Mesendoderm (in vitro differentiated cells): Measurements from ENCODE around the gene BEND3.
"Not testable (repeated sequence)": the region's sequence is repeated elsewhere in the genome, so short reads cannot be mapped to it uniquely, and the experiment has no call there.

ENCODE experiments used
- DNase-seq: peaks from one replicate; pipeline ENCODE4 v3.0.0; 2013
- H2AK5ac ChIP-seq: 2 replicates; pipeline ENCODE4 v1.6.1; 2013; ENCODE audit warnings: low read length, inconsistent platforms
- H2BK120ac ChIP-seq: 2 replicates; pipeline ENCODE4 v1.6.1; 2013; ENCODE audit warnings: low read depth, mild to moderate bottlenecking, low read length, moderate library complexity, mixed read lengths
- H2BK15ac ChIP-seq: replicated peaks from 2 replicates; pipeline ENCODE4 v1.6.1; 2013; ENCODE audit warnings: low read depth, mild to moderate bottlenecking, moderate library complexity
- H2BK5ac ChIP-seq: 2 replicates; pipeline ENCODE4 v1.6.1; 2013; ENCODE audit warnings: low read length, inconsistent platforms
- H3K18ac ChIP-seq: 2 replicates; pipeline ENCODE4 v1.6.1; 2013; ENCODE audit warnings: mild to moderate bottlenecking, low read length, mixed read lengths
- H3K23ac ChIP-seq: one replicate; pipeline ENCODE4 v1.6.1; 2013; ENCODE audit warnings: low read length
- H3K27ac ChIP-seq: 2 replicates; pipeline ENCODE4 v1.5.1; 2013; ENCODE audit warnings: low read depth, mild to moderate bottlenecking, inconsistent platforms, low read length, moderate library complexity
- H3K27me3 ChIP-seq: 2 replicates; pipeline ENCODE4 v1.6.1; 2013; ENCODE audit warnings: low read length, control low read depth, mild to moderate bottlenecking, inconsistent platforms; ENCODE audit not compliant: insufficient read depth, poor library complexity
- H3K36me3 ChIP-seq: 2 replicates; pipeline ENCODE4 v1.6.1; 2013; ENCODE audit warnings: low read length, inconsistent platforms; ENCODE audit not compliant: control insufficient read depth, insufficient read depth
- H3K4ac ChIP-seq: one replicate; pipeline ENCODE4 v1.6.1; 2013; ENCODE audit warnings: low read depth, mild to moderate bottlenecking, low read length, moderate library complexity
- H3K4me1 ChIP-seq: 2 replicates; pipeline ENCODE4 v1.6.1; 2013; ENCODE audit warnings: low read depth, low read length, inconsistent platforms; ENCODE audit not compliant: control insufficient read depth
- H3K4me2 ChIP-seq: 2 replicates; pipeline ENCODE4 v1.6.1; 2013; ENCODE audit warnings: low read length
- H3K4me3 ChIP-seq: 2 replicates; pipeline ENCODE4 v1.5.1; 2013; ENCODE audit warnings: mild to moderate bottlenecking, low read length
- H3K56ac ChIP-seq: one replicate; pipeline ENCODE4 v1.6.1; 2013; ENCODE audit warnings: low read length
- H3K79me1 ChIP-seq: 2 replicates; pipeline ENCODE4 v1.6.1; 2013; ENCODE audit warnings: low read length, inconsistent platforms
- H3K79me2 ChIP-seq: 2 replicates; pipeline ENCODE4 v1.6.1; 2013; ENCODE audit warnings: mild to moderate bottlenecking, low read length; ENCODE audit not compliant: control insufficient read depth, insufficient read depth
- H3K9ac ChIP-seq: 2 replicates; pipeline ENCODE4 v1.6.1; 2013; ENCODE audit warnings: low read length, inconsistent platforms
- H4K5ac ChIP-seq: one replicate; pipeline ENCODE4 v1.6.1; 2013; ENCODE audit warnings: low read length
- H4K8ac ChIP-seq: one replicate; pipeline ENCODE4 v1.6.1; 2013; ENCODE audit warnings: low read depth, mild to moderate bottlenecking, control low read depth, low read length, moderate library complexity
- WGBS: extraction: QIAGEN DNeasy Blood & Tissue Kit; methylation state at CpG from one replicate; pipeline ENCODE4 v1.1.7; 2013; ENCODE audit warnings: low lambda C conversion rate, missing lambda C conversion rate; ENCODE audit not compliant: insufficient coverage; ENCODE audit errors: extremely low coverage; 5-methylcytosine and 5-hydroxymethylcytosine counted together

The BEND3 gene

DNA sequence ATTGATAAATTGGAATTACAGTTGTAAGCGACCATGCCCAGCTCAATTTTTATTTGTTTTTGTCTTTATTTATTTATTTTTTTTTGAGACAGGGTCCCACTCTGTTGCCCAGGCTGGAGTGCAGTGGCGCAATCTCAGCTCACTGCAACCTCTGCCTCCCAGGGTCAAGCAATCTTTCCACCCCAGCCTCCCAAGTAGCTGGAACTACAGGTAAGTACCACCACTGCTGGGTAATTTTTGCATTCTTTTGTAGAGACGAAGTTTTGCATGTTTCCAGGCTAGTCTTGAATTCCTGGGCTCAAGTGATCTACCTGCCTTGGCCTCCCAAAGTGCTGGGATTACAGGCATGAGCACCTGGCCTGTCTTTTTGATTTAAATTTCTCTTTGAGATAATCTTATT is 21.0 kb upstream of the BEND3 start:
- not testable (repeated sequence) for H4K5ac ChIP-seq, H4K8ac ChIP-seq, H3K27ac ChIP-seq, H3K56ac ChIP-seq, H2BK15ac ChIP-seq, DNase-seq, H3K27me3 ChIP-seq, H3K9ac ChIP-seq, H3K4ac ChIP-seq, H3K23ac ChIP-seq, H3K18ac ChIP-seq, H3K4me2 ChIP-seq, H3K79me2 ChIP-seq, H2BK5ac ChIP-seq, H3K4me1 ChIP-seq, H3K4me3 ChIP-seq, H2AK5ac ChIP-seq, H2BK120ac ChIP-seq, H3K36me3 ChIP-seq, H3K79me1 ChIP-seq
- no CpG with 5 or more reads among the region's 3 CpGs for WGBS

DNA sequence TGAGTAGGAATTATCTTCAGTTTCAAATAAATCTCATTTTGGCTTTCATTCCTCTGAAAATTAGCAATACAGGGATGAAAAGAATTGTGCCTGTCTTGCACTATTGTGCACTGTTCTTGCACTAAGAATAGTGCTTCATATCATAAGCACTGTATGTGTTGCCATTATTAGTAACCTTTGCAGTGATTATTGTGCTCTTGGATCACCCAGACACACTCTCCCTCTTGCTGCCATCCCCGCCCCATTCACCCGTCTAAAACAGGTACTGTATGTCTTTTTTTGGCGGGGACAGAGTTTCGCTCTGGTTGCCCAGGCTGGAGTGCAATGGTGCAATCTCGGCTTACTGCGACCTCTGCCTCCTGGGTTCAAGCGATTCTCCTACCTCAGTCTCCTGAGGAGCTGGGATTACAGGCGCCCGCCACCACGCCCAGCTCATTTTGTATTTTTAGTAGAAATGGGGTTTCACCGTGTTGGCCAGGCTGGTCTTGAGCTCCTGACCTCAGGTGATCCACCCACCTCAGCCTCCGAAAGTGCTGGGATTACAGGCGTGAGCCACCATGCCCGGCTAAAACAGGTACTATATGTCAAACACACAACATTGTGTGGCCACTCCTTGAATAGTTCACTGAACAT is 19.8 kb upstream of the BEND3 start:
- H4K8ac ChIP-seq, H3K9ac ChIP-seq, H2BK5ac ChIP-seq, DNase-seq, H3K36me3 ChIP-seq, H3K27me3 ChIP-seq, H3K4me2 ChIP-seq, H3K79me1 ChIP-seq, H3K56ac ChIP-seq, H4K5ac ChIP-seq, H2BK120ac ChIP-seq, H2AK5ac ChIP-seq, H3K4me1 ChIP-seq, H3K4ac ChIP-seq, H2BK15ac ChIP-seq, H3K4me3 ChIP-seq, H3K18ac ChIP-seq, H3K27ac ChIP-seq, H3K23ac ChIP-seq, H3K79me2 ChIP-seq: not testable (repeated sequence)
- WGBS, result no CpG with 5 or more reads among the region's 14 CpGs

DNA sequence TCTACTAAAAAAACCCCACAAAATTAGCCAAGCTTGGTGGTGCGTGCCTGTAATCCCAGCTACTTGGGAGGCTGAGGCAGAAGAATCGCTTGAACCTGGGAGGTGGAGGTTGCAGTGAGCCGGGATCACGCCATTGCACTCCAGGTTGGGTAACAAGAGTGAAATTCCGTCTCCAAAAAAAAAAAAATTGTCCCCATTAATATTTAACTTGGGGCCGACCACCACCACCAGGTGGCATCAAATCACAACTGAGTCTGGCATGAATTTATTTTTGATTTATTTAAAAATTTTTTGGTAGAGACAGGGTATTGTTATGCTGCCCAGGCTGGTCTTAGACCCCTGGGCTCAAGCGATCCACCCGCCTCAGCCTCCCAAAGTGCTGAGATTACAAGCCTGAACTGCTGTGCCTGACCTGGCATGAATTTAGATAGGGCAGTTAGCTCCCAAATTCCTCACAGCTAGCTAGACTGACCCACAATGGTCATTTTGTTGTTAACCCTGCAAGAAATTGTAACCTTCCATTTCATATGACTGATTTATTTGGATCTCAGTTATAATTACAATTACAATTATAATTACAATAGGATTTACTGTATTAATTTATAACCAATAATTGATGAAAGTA is 17.1 kb upstream of the BEND3 start:
- no peak overlapping the region for H2AK5ac ChIP-seq
- H3K4ac ChIP-seq, result no peak overlapping the region
- H4K5ac ChIP-seq, result no peak overlapping the region
- no peak overlapping the region for H3K4me3 ChIP-seq
- H3K9ac ChIP-seq, result no peak overlapping the region
- H2BK120ac ChIP-seq, result no peak overlapping the region
- no peaks in the 10 kb centered on the region for H3K79me1 ChIP-seq
- no CpG with 5 or more reads among the region's 8 CpGs for WGBS
- H3K36me3 ChIP-seq, result no peaks in the 10 kb centered on the region
- H2BK15ac ChIP-seq, result no peak overlapping the region
- no peak overlapping the region for H3K27ac ChIP-seq
- no peak overlapping the region for H4K8ac ChIP-seq
- no peak overlapping the region for H3K56ac ChIP-seq
- no peak for DNase-seq
- no peaks in the 10 kb centered on the region for H3K4me1 ChIP-seq
- no peak overlapping the region for H3K4me2 ChIP-seq
- H3K79me2 ChIP-seq, result no peaks in the 10 kb centered on the region
- H3K27me3 ChIP-seq, result no peaks in the 10 kb centered on the region
- no peak overlapping the region for H2BK5ac ChIP-seq
- H3K18ac ChIP-seq, result no peak overlapping the region
- no peak overlapping the region for H3K23ac ChIP-seq

DNA sequence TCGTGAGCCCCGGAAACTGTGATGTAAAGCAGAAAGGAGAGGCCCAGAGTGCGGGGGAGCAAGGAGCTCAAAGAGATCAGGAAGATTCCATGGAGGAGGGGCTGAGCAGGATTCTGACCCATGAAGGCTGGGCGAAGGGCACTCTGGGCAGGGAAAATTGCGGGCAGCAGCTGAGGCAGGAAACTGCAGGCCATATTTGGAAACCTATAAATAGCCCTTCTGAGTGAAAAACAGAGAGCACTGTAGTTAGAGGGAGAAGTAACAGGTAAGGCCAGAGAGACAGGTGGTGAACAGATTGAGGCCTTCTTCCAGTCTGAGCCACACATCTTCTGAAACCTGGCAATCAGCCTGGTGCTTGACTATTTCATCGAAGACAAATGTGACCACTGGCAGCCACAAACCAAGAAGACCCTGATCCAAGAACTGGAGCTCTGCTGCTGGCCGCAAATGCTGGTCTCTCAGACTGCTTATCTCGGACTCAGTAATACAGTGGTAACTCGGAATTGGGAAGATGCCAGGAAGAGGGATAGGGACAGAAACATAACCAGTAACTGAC is 14.1 kb upstream of the BEND3 start:
- Histone ChIP-seq H3K4me1 (no peaks in the 10 kb centered on the region), H4K8ac (no peak overlapping the region), H3K79me1 (no peaks in the 10 kb centered on the region), H3K27ac (no peak overlapping the region), H2BK15ac (no peak overlapping the region), H2BK5ac (no peak overlapping the region), H3K9ac (no peak overlapping the region), H3K18ac (peak overlapping the region; percentile 20), H3K36me3 (no peaks in the 10 kb centered on the region), H3K56ac (no peak overlapping the region), H3K27me3 (no peaks in the 10 kb centered on the region), H2BK120ac (no peak overlapping the region), H3K79me2 (no peaks in the 10 kb centered on the region), H3K4ac (no peak overlapping the region), H3K4me2 (no peak overlapping the region), H2AK5ac (no peak overlapping the region), H3K23ac (no peak overlapping the region), H3K4me3 (no peak overlapping the region), H4K5ac (no peak overlapping the region)
- no CpG with 5 or more reads among the region's 9 CpGs for WGBS
- no peak for DNase-seq

DNA sequence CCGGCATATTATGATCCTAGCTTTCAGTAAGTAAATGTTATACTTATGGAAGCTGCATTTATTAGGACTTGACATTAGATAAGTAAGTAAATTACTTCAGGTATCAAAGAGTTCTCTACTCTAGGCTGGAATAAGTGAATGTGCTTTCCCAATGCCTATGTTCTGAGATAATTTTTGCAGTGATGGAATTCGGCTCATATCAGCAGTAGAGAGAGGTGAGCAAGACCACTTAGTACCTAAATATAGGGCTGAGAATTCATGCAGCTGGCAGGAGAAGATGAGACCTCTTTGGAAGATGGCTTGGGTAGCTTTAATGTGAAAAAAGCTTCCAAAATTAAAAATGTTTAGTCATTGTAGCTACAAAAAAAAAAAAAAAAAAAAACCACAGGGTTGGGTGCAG is 13.3 kb upstream of the BEND3 start:
- no peak overlapping the region for H3K4me3 ChIP-seq
- no peak overlapping the region for H2BK15ac ChIP-seq
- H2BK120ac ChIP-seq, result no peak overlapping the region
- no peak overlapping the region for H3K9ac ChIP-seq
- no peak overlapping the region for H3K18ac ChIP-seq
- no peak overlapping the region for H2AK5ac ChIP-seq
- H3K27ac ChIP-seq, result no peak overlapping the region
- no peaks in the 10 kb centered on the region for H3K36me3 ChIP-seq
- no peak overlapping the region for H2BK5ac ChIP-seq
- no peaks in the 10 kb centered on the region for H3K79me1 ChIP-seq
- H3K56ac ChIP-seq, result no peak overlapping the region
- WGBS, result no CpG with 5 or more reads among the region's 2 CpGs
- no peaks in the 10 kb centered on the region for H3K27me3 ChIP-seq
- H4K5ac ChIP-seq, result no peak overlapping the region
- DNase-seq, result no peak
- H3K23ac ChIP-seq, result no peak overlapping the region
- no peaks in the 10 kb centered on the region for H3K4me1 ChIP-seq
- H3K4ac ChIP-seq, result no peak overlapping the region
- H4K8ac ChIP-seq, result no peak overlapping the region
- no peaks in the 10 kb centered on the region for H3K79me2 ChIP-seq
- H3K4me2 ChIP-seq, result no peak overlapping the region
